ENCODE measurements around the gene SMYD3.

DNA sequence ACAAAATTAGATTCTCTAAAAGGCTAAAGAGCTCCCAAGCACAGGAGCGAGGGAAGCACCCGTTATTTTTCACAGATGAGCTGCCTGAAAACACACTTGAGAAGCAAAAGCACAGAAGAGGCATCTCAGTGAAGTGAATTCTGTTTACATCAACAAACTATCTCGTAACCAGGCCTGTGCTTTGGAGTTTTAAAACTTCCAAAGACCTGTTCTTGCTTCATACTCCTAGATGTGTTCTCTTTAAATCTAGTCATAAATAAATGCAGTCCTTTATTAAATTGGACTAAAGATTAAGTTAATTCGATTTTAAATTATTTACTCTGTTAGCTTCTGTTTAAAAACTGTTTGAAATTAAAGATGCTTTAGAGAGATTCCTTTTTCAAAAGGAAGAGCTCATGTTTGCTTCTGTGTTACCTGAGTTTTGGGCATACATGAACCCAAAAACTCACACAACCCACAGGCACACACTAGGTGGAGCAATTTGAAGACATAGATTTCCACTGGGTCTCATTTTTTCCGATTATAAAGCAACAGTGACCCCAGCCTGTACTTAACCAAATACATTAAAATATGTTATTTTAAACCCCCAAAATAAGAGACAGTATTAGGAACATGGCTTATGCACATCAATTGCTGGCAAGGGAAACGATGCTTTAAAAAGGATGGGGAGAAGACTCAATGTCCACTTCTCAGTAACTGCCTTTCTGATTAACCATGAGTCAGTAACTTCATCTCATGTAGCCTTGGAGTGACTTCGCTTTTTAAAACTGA is 648.2 kb downstream of the SMYD3 start:
- TF ChIP-seq, protein P1, sequence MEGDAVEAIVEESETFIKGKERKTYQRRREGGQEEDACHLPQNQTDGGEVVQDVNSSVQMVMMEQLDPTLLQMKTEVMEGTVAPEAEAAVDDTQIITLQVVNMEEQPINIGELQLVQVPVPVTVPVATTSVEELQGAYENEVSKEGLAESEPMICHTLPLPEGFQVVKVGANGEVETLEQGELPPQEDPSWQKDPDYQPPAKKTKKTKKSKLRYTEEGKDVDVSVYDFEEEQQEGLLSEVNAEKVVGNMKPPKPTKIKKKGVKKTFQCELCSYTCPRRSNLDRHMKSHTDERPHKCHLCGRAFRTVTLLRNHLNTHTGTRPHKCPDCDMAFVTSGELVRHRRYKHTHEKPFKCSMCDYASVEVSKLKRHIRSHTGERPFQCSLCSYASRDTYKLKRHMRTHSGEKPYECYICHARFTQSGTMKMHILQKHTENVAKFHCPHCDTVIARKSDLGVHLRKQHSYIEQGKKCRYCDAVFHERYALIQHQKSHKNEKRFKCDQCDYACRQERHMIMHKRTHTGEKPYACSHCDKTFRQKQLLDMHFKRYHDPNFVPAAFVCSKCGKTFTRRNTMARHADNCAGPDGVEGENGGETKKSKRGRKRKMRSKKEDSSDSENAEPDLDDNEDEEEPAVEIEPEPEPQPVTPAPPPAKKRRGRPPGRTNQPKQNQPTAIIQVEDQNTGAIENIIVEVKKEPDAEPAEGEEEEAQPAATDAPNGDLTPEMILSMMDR (IDR thresholded peaks at IDR 0.05): no peak
- no peak for TF ChIP-seq EZH2 (IDR thresholded peaks at IDR 0.05; ENCODE audit: borderline replicate concordance, insufficient read depth, low read depth, low read length, poor library complexity, severe bottlenecking)
